GM06990 (cell line): ENCODE results near the gene GALK1.

Experiments used
- DNase-seq: peaks from one replicate; pipeline ENCODE4 v3.0.0-alpha.2; 2011; ENCODE audit not compliant: insufficient read length; ENCODE audit errors: extremely low read depth
- H3K27me3 ChIP-seq: replicated peaks from 2 replicates; pipeline ENCODE4 v1.6.0; 2011; ENCODE audit warnings: low read length; ENCODE audit not compliant: control insufficient read depth, insufficient read depth
- H3K36me3 ChIP-seq: 2 replicates; pipeline ENCODE4 v1.5.1; 2011; ENCODE audit warnings: low read length; ENCODE audit not compliant: control insufficient read depth, insufficient read depth
- H3K4me3 ChIP-seq: replicated peaks from 2 replicates; pipeline ENCODE4 v1.5.1; 2011; ENCODE audit warnings: low read depth, mild to moderate bottlenecking, control low read depth, low read length
- CTCF ChIP-seq: IDR thresholded peaks from 2 replicates; pipeline ENCODE4 v1.5.1; 2011; ENCODE audit warnings: low read length, control low read depth, mild to moderate bottlenecking, inconsistent platforms; ENCODE audit not compliant: insufficient read depth, poor library complexity, severe bottlenecking

Gene GALK1

DNA sequence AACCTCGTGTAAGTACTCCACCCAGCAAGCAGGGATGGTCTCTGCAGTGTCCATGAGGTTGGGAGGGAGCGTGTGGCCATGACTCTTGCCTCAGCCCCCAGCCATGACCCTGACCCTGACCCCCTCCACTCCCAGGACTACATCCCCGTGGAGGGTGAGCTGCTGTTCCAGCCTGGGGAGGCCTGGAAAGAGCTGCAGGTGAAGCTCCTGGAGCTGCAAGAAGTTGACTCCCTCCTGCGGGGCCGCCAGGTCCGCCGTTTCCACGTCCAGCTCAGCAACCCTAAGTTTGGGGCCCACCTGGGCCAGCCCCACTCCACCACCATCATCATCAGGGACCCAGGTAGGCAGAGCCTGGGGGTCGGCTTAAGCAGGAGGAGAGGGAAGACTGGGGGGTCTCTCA is 16.3 kb downstream of the GALK1 start:
- no peaks in the 10 kb centered on the region; the same call in 1 of the 2 replicates for H3K27me3 ChIP-seq
- H3K36me3 ChIP-seq: no peaks in the 10 kb centered on the region
- H3K4me3 ChIP-seq: no peak overlapping the region
- DNase-seq: no peak
- no peak for TF ChIP-seq CTCF

GRCh38 chr17:75743625-75744206 is 21.3 kb downstream of the GALK1 start:
- Histone ChIP-seq H3K27me3 (no peaks in the 10 kb centered on the region), H3K4me3 (no peak overlapping the region), H3K36me3 (no peaks in the 10 kb centered on the region)
- no peak for TF ChIP-seq CTCF
- no peak for DNase-seq

- no peaks in the 10 kb centered on the region for H3K36me3 ChIP-seq
- DNase-seq: no peak
Measured at GRCh38 chr17:75742337-75742736, 22.7 kb downstream of the GALK1 start.

DNA sequence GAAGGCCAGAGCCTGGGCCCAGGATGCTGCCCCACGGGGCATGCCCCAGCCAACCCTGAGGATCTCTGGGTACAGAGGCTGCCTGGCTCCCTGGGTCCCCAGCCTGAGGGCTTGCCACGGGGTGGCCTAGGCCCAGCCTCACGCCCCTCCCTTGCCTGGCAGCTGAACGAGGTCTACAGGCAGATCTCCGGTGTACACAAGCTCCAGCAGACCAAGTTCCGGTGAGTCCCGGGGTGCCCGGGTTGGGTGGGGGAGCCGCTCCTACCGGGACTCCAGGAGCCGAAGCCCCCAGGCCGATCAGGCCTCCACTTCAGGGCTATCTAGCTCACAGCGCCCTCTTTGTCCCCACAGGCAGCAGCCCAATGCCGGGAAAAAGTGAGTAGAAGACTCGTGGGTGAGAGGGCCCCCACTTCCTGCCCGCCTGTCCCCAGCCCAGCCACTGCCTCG is 24.3 kb downstream of the GALK1 start:
- no peak for TF ChIP-seq CTCF
- Histone ChIP-seq H3K4me3 (no peak overlapping the region), H3K36me3 (no peaks in the 10 kb centered on the region), H3K27me3 (no peaks in the 10 kb centered on the region)
- no peak for DNase-seq

More at GRCh38 chr17:75742337-75742736, 22.7 kb downstream of the GALK1 start:
- Histone ChIP-seq H3K27me3 (no peaks in the 10 kb centered on the region), H3K4me3 (no peak overlapping the region)
- no peak for TF ChIP-seq CTCF

DNA sequence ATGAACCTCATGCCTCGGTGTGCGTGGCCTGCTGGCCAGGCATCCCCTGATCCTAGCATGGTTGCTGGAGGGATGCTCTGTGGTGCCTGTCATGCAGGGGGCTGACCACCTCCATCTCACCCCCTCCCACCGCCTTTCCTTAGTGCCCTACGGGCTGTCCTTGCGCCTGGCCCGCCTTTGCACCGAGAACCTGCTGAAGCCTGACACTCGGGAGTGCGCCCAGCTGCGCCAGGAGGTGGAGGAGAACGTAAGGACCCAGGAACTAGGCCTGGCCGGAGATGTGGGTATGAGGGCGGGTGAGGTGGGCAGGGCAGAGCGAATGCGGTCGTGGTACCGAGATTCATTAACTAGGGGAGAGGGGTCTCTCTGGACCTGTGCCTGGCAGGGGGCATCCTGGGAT is 24.8 kb downstream of the GALK1 start:
- Histone ChIP-seq H3K4me3 (no peak overlapping the region), H3K27me3 (no peaks in the 10 kb centered on the region), H3K36me3 (no peaks in the 10 kb centered on the region)
- DNase-seq: no peak
- TF ChIP-seq CTCF: no peak

DNA sequence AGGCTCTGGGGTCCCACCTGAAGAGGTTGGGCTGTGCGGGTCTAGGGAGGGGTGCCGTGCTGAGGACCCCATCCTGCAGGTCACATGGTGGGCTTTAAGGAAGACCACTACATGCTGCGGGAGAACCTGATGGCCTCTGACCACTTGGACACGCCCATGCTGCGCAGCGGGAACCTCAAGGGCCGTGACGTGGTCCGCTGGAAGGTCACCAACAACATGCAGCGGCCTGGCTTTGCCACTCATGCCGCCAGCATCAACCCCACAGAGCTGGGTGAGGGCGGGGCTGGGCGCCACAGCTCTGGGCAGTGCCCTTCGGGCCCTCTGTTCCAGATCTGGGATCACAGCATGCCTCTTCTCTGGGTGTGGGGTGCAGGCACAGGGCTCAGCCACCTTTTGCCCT is 25.2 kb downstream of the GALK1 start:
- no peaks in the 10 kb centered on the region for H3K36me3 ChIP-seq
- TF ChIP-seq CTCF: no peak

More for the DNA sequence above, 25.2 kb downstream of the GALK1 start:
- Histone ChIP-seq H3K27me3 (no peaks in the 10 kb centered on the region), H3K4me3 (no peak overlapping the region)
- DNase-seq: no peak
